ENCODE measurements around the gene OR52L1.

OR52L1 gene

DNA sequence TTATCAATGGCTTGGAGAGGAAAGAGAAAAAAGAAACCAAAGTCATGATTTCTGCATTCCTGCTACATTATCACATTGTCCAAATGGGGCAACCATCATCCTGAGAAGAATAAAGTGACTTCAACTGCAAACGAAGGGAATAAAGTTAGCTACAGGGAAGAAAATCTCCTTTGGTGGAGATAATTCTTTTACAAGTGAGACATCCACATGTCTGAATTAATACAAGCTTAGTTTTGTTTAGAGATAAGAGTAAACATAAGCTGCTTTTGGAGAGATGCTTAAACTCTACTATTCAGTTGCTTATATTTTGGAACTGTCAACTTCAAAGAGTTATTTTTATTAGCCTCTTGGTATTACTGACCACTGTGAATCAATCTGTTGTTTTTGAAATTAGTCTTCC is at the start of gene OR52L1:
OR52L1 (minus strand) TSS at position 101 of the 400 bp plus-strand sequence; CDS start at position 46, 55 bp downstream.
- TF ChIP-seq, protein P1, sequence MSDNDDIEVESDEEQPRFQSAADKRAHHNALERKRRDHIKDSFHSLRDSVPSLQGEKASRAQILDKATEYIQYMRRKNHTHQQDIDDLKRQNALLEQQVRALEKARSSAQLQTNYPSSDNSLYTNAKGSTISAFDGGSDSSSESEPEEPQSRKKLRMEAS (IDR thresholded peaks at IDR 0.05): no peak

DNA sequence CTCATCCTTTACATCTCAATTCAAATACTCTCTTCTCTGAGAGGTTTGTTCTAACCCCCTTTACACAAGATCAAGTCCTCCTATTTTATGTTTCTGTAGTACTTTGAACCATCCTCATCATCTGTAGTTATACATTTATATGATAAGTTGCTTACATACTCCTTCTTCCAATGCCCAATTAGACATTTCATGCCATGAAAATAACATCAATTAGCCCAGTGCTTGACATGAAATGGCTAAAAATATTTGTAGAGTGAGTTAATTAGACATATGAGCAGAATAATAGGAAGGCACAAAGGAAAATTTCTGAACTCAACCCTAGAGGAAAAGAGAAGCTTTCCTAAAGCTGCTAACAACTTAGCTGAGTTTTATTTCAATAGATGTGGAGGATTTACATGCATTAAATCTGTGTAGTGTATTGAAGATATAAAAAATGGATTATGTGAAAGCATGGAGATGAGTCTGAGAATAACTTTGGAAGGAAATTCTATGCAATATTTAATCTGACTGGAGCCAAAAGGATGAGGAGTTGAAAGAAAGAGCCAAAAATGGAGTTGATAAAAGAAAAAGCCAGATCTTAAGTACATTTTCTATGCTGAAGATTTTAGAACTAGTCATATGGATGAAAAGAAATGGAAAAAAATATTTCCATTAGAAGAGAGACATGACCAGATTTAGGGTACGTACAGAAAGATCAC is 44.1 kb upstream of the OR52L1 start, which contains the start of gene OR56A1:
OR56A1 (minus strand) TSS at position 51 of the 698 bp plus-strand sequence. CDS start 3,066 bp downstream, outside the sequence.
- TF ChIP-seq REST (IDR thresholded peaks at IDR 0.05; ENCODE audit: low read depth) (no peak), TCF12 (IDR thresholded peaks at IDR 0.05; ENCODE audit: low read depth) (no peak), ZBTB7A (IDR thresholded peaks at IDR 0.05; ENCODE audit: low read depth) (no peak), RAD21 (IDR thresholded peaks at IDR 0.05; ENCODE audit: low read depth) (no peak), CEBPB (IDR thresholded peaks at IDR 0.05) (no peak), NFIC (IDR thresholded peaks at IDR 0.05) (no peak), EGR1 (IDR thresholded peaks at IDR 0.05) (no peak), EP300 (IDR thresholded peaks at IDR 0.05; ENCODE audit: borderline replicate concordance) (no peak), TEAD4 (IDR thresholded peaks at IDR 0.05) (no peak), YY1 (IDR thresholded peaks at IDR 0.05; ENCODE audit: low read depth) (no peak), FOXM1 (IDR thresholded peaks at IDR 0.05; ENCODE audit: borderline replicate concordance, low read depth) (no peak)
- TF ChIP-seq, protein P1 (IDR thresholded peaks at IDR 0.05): no peak
- TF ChIP-seq, protein P2, sequence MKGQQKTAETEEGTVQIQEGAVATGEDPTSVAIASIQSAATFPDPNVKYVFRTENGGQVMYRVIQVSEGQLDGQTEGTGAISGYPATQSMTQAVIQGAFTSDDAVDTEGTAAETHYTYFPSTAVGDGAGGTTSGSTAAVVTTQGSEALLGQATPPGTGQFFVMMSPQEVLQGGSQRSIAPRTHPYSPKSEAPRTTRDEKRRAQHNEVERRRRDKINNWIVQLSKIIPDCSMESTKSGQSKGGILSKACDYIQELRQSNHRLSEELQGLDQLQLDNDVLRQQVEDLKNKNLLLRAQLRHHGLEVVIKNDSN (IDR thresholded peaks at IDR 0.05): no peak

DNA sequence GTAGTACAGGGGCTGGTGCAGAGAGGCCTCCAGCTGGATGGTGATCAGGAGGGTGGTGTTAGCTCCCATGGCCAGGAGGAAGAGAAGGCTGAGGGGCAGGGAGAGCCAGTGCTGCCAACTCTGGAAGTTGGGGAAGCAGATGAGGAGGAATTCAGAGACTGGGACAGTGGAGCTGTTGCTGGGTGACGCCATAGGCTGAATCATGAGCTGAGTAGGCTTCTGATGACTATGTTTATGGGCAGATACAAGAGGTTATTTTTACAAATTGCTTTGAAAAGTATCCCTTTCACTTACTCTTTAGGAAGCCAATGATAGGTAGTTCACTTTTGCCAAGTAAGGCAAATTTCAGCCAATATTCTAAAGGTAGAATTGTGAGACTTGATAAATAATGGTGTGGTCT is 40.7 kb upstream of the OR52L1 start:
- TF ChIP-seq EGR1 (IDR thresholded peaks at IDR 0.05) (no peak), REST (IDR thresholded peaks at IDR 0.05; ENCODE audit: low read depth) (no peak)

DNA sequence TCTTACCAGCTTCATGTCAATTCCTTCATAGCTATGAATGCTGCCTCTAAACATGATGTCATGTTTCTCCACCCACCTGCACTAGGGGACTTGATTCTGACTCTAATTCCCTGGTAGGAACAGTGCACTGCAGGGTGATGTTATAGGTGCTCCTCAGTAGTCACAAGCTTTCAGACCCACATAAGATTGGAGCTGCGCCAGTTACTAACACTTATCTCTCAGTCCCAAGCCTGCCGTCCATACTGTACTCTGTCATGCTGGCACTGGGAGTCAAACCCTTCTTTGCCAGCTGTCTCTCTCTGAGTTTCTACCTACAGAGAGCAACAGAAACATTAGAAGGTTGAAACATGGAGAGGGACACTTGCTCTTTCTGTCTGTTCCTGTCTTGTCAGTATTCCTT is 38.3 kb upstream of the OR52L1 start:
- TF ChIP-seq REST (IDR thresholded peaks at IDR 0.05; ENCODE audit: low read depth) (no peak), TCF12 (IDR thresholded peaks at IDR 0.05; ENCODE audit: low read depth) (no peak), CREB1 (IDR thresholded peaks at IDR 0.05; ENCODE audit: low read depth) (no peak), EGR1 (IDR thresholded peaks at IDR 0.05) (no peak), TEAD4 (IDR thresholded peaks at IDR 0.05) (no peak), EP300 (IDR thresholded peaks at IDR 0.05; ENCODE audit: borderline replicate concordance) (no peak), YY1 (IDR thresholded peaks at IDR 0.05; ENCODE audit: low read depth) (no peak), NFIC (IDR thresholded peaks at IDR 0.05) (no peak), TAF1 (IDR thresholded peaks at IDR 0.05; ENCODE audit: low read depth) (no peak), ZBTB7A (IDR thresholded peaks at IDR 0.05; ENCODE audit: low read depth) (no peak), RAD21 (IDR thresholded peaks at IDR 0.05; ENCODE audit: low read depth) (no peak), FOXM1 (IDR thresholded peaks at IDR 0.05; ENCODE audit: borderline replicate concordance, low read depth) (no peak), CEBPB (IDR thresholded peaks at IDR 0.05) (no peak)
- TF ChIP-seq, protein P1 (IDR thresholded peaks at IDR 0.05): no peak
- TF ChIP-seq, protein P2 (IDR thresholded peaks at IDR 0.05): no peak

Measured in Ishikawa (cell line).